Measurements from ENCODE around the gene FRY. TPM values are rescaled to one million over a fixed set of nuclear protein-coding genes. Genes with fewer than 3 reads are reported as not detected.

Gene FRY
- total RNA-seq, 1 experiment from 2014 or later, result 5.3 TPM

DNA sequence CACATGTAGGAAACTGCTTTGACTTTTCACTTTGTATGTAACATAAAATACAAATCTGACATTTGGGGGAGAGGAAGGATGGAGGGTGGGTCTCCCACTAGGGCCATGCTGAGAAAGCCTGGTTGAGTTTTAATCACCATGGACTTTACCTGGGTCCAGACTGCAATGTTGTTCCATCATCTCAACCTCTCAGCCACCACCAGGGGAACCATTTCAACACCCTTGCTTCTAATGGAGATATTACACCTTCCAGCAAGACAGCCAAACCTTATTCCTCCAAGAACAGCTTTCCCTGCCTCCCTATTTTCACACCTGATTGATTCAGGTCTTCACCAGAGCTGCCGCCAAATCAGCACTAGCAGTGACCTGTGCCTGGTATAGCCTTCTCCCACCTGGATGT, 227.5 kb downstream of the FRY start:
- DNase-seq (ENCODE audit: low spot score) (no peak), ATAC-seq (peak; percentile 81)
- Mint-ChIP-seq H3K4me3 (no peak overlapping the region), H3K27ac (no peak overlapping the region), H3K9me3 (no peaks in the 10 kb centered on the region), H3K36me3 (no peaks in the 10 kb centered on the region), H3K4me1 (no peaks in the 10 kb centered on the region), H3K27me3 (ENCODE audit: low read depth) (no peaks in the 10 kb centered on the region)
- ChIA-PET CTCF (interaction anchor here (1.4 kb wide), 1 partner anchor 9 kb away, joined by 3 read pairs; no protein-coding TSS in a partner anchor), POLR2A (no interaction called here)
- TF ChIP-seq, protein P1, sequence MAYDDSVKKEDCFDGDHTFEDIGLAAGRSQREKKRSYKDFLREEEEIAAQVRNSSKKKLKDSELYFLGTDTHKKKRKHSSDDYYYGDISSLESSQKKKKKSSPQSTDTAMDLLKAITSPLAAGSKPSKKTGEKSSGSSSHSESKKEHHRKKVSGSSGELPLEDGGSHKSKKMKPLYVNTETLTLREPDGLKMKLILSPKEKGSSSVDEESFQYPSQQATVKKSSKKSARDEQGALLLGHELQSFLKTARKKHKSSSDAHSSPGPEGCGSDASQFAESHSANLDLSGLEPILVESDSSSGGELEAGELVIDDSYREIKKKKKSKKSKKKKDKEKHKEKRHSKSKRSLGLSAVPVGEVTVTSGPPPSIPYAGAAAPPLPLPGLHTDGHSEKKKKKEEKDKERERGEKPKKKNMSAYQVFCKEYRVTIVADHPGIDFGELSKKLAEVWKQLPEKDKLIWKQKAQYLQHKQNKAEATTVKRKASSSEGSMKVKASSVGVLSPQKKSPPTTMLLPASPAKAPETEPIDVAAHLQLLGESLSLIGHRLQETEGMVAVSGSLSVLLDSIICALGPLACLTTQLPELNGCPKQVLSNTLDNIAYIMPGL (CRISPR knock-in tag; IDR thresholded peaks at IDR 0.05), result no peak
- no peak for TF ChIP-seq ATF1 (CRISPR knock-in tag; IDR thresholded peaks at IDR 0.05)
- TF ChIP-seq JAZF1 (CRISPR knock-in tag; IDR thresholded peaks at IDR 0.05), result no peak
- no peak for TF ChIP-seq ESRRA (CRISPR knock-in tag; IDR thresholded peaks at IDR 0.05; ENCODE audit: borderline replicate concordance)
- TF ChIP-seq, protein P2, sequence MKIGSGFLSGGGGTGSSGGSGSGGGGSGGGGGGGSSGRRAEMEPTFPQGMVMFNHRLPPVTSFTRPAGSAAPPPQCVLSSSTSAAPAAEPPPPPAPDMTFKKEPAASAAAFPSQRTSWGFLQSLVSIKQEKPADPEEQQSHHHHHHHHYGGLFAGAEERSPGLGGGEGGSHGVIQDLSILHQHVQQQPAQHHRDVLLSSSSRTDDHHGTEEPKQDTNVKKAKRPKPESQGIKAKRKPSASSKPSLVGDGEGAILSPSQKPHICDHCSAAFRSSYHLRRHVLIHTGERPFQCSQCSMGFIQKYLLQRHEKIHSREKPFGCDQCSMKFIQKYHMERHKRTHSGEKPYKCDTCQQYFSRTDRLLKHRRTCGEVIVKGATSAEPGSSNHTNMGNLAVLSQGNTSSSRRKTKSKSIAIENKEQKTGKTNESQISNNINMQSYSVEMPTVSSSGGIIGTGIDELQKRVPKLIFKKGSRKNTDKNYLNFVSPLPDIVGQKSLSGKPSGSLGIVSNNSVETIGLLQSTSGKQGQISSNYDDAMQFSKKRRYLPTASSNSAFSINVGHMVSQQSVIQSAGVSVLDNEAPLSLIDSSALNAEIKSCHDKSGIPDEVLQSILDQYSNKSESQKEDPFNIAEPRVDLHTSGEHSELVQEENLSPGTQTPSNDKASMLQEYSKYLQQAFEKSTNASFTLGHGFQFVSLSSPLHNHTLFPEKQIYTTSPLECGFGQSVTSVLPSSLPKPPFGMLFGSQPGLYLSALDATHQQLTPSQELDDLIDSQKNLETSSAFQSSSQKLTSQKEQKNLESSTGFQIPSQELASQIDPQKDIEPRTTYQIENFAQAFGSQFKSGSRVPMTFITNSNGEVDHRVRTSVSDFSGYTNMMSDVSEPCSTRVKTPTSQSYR (CRISPR knock-in tag; IDR thresholded peaks at IDR 0.05), result no peak
- no peak for TF ChIP-seq ZNF396 (CRISPR knock-in tag; IDR thresholded peaks at IDR 0.05; ENCODE audit: borderline replicate concordance)
- no peak for TF ChIP-seq CBFB (CRISPR knock-in tag; IDR thresholded peaks at IDR 0.05; ENCODE audit: low read depth)
- no peak for TF ChIP-seq KAT7 (CRISPR knock-in tag; IDR thresholded peaks at IDR 0.05; ENCODE audit: borderline replicate concordance)
- TF ChIP-seq, protein P3, sequence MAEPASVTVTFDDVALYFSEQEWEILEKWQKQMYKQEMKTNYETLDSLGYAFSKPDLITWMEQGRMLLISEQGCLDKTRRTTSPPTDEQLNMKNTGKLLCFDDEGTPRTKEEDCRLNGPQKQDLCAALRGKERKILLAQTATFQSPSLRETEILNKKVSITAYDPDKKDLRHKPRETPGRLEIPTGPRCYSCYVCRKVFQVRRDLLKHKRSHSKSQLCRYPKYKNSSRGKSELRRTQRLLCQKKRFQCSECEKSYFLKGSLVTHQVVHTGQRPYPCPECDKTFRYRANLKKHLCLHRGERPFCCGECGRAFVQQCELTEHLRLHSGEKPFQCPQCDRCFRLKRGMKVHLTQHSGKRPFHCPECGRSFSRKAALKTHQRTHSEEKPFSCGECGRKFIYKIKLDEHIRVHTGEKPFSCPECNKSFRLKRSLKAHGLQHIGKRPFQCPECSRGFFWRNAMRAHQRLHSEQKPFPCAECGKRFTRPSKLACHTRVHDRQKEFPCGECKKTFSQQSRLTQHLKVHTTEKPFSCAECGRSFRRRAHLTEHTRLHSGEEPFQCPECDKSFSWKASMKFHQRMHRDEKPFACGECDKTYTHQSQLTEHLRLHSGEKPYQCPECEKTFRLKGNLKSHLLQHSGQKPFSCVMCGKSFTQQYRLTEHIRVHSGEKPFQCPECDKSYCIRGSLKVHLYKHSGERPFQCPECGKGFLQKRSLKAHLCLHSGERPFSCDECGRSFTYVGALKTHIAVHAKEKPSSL (CRISPR knock-in tag; conservative IDR thresholded peaks at IDR 0.05), result no peak
- TF ChIP-seq HMGA2 (CRISPR knock-in tag; IDR thresholded peaks at IDR 0.05), result no peak

DNA sequence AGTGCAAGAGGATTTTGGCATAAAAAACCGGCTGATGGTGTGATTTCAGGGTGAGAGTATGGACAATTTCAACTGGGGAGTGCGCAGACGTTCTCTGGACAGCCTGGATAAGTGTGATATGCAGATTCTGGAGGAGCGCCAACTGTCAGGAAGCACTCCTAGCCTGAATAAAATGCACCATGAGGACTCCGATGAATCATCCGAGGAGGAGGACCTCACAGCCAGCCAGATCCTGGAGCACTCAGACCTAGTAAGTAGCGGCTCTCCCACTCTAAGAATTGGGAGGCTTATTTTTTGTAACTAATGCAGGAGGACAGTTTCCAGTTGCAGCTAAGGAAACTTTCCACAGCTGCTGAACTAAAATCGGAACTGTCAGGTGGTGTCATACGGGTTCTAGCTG, 230.0 kb downstream of the FRY start:
- Mint-ChIP-seq H3K4me3 (no peak overlapping the region), H3K27ac (no peak overlapping the region), H3K4me1 (no peaks in the 10 kb centered on the region), H3K9me3 (no peaks in the 10 kb centered on the region), H3K36me3 (no peaks in the 10 kb centered on the region), H3K27me3 (ENCODE audit: low read depth) (no peaks in the 10 kb centered on the region)
- ChIA-PET CTCF (interaction anchor here (1.2 kb wide), 1 partner anchor 15 kb away, joined by 4 read pairs; no protein-coding TSS in a partner anchor), POLR2A (no interaction called here)
- no peak for ATAC-seq
- TF ChIP-seq ETV6 (CRISPR knock-in tag; IDR thresholded peaks at IDR 0.05) (no peak), ZNF121 (CRISPR knock-in tag; IDR thresholded peaks at IDR 0.05) (no peak)
- DNase-seq (ENCODE audit: low spot score), result no peak

DNA sequence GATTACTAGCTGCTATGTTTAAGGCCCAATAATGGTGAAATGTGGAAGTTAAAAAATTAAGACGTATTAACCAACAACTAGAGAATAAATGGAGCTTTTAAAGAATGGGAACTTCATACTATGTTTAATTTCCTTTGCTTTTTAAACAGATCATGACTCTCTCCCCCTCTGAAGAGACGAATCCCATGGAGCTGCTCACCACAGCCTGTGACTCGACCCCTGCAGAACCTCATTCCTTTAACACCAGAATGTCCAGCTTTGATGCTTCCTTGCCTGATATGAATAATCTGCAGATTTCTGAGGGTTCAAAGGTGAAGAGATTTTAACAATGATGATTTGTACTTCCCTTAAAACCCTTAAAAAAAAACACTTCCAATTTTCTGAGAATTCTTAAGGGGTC, 230.6 kb downstream of the FRY start:
- ATAC-seq, result no peak
- ChIA-PET POLR2A (no interaction called here), CTCF (interaction anchor here (1.2 kb wide), 1 partner anchor 15 kb away, joined by 4 read pairs; no protein-coding TSS in a partner anchor)
- no peaks in the 10 kb centered on the region for H3K4me1 Mint-ChIP-seq
- no peaks in the 10 kb centered on the region for H3K27me3 Mint-ChIP-seq (ENCODE audit: low read depth)
- H3K27ac Mint-ChIP-seq, result no peak overlapping the region; the same call in 1 of the 2 replicates
- DNase-seq (ENCODE audit: low spot score), result no peak
- no peak overlapping the region for H3K4me3 Mint-ChIP-seq
- H3K36me3 Mint-ChIP-seq, result no peaks in the 10 kb centered on the region
- no peaks in the 10 kb centered on the region for H3K9me3 Mint-ChIP-seq
- no peak for TF ChIP-seq TEAD4 (CRISPR knock-in tag; IDR thresholded peaks at IDR 0.05)
- TF ChIP-seq ETV6 (CRISPR knock-in tag; IDR thresholded peaks at IDR 0.05), result no peak

DNA sequence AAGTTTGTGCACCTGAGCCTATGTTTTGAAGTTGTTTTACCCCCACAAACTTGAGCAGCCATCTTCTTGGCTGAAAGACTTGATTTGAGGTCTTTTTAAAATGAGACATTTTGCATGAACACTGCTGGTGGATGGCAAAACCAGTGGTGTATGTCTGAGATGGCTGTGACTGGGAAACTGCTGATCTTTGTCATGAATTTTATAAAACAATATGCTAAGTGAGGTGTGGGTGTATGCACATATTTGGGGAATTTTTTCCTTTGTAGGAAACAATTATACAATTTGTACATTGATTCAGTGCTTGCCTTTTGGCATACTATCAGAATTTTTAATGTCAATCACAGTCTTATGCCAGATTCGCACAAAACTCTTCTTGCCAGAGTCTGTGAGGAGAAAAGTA, 231.0 kb downstream of the FRY start:
- Mint-ChIP-seq H3K4me3 (no peak overlapping the region), H3K4me1 (no peaks in the 10 kb centered on the region), H3K27me3 (ENCODE audit: low read depth) (no peaks in the 10 kb centered on the region), H3K36me3 (no peaks in the 10 kb centered on the region), H3K27ac (no peak overlapping the region), H3K9me3 (no peaks in the 10 kb centered on the region)
- CTCF ChIA-PET, result interaction anchor here (1.2 kb wide), 1 partner anchor 16 kb away, joined by 4 read pairs; no protein-coding TSS in a partner anchor
- TF ChIP-seq GABPB1 (CRISPR knock-in tag; IDR thresholded peaks at IDR 0.05), result no peak
- no peak for DNase-seq (ENCODE audit: low spot score)
- POLR2A ChIA-PET, result no interaction called here
- ATAC-seq, result no peak

Measured in WTC11 (cell line).